ENCODE data around the gene NCSTN.
"Not testable (repeated sequence)": the region's sequence is repeated elsewhere in the genome, so short reads cannot be mapped to it uniquely, and the experiment has no call there.

Gene NCSTN

GRCh38 chr1:160374306-160375110 lies 31.3 kb downstream of the NCSTN start:
- no peak for DNase-seq

GRCh38 chr1:160375788-160376524 lies 32.8 kb downstream of the NCSTN start:
- DNase-seq, result no peak

- DNase-seq, result peak; percentile 74 to 81
Measured at GRCh38 chr1:160376525-160377131, 33.4 kb downstream of the NCSTN start.

- DNase-seq, result no peak
Measured at GRCh38 chr1:160377585-160378206, 34.5 kb downstream of the NCSTN start.

GRCh38 chr1:160384812-160385211 lies 41.6 kb downstream of the NCSTN start:
- DNase-seq, result not testable (repeated sequence)

- DNase-seq, result not testable (repeated sequence)
Measured at GRCh38 chr1:160388406-160388805, 45.2 kb downstream of the NCSTN start.

- no peak for DNase-seq
Measured at GRCh38 chr1:160394673-160395072, 51.5 kb downstream of the NCSTN start.

GRCh38 chr1:160397651-160398050 lies 54.5 kb downstream of the NCSTN start:
- DNase-seq, result no peak

- DNase-seq, result no peak
Measured at GRCh38 chr1:160398823-160399222, 55.6 kb downstream of the NCSTN start.

GRCh38 chr1:160399544-160400222 lies 56.5 kb downstream of the NCSTN start:
- DNase-seq, result no peak

- peak; percentile 74 to 89 for DNase-seq
Measured at GRCh38 chr1:160400223-160400645, 57.1 kb downstream of the NCSTN start, which contains the start of gene VANGL2. Gene VANGL2, plus strand, starts transcription at chr1:160400564. Its CDS starts 15,274 bp downstream, at chr1:160415838.

GRCh38 chr1:160400646-160401486 lies 57.7 kb downstream of the NCSTN start:
- DNase-seq, result peak; percentile 48 to 62

- DNase-seq, result no peak
Measured at GRCh38 chr1:160401487-160401805, 58.3 kb downstream of the NCSTN start.

- DNase-seq, result no peak
Measured at GRCh38 chr1:160402001-160402795, 59.0 kb downstream of the NCSTN start.

- DNase-seq, result no peak
Measured at GRCh38 chr1:160403244-160403643, 60.1 kb downstream of the NCSTN start.

- DNase-seq, result no peak
Measured at GRCh38 chr1:160404094-160404493, 60.9 kb downstream of the NCSTN start.

GRCh38 chr1:160405331-160405877 lies 62.2 kb downstream of the NCSTN start:
- DNase-seq, result no peak

- no peak for DNase-seq
Measured at GRCh38 chr1:160406131-160406968, 63.2 kb downstream of the NCSTN start.
